GM12878 (cell line): ENCODE measurements around the gene STXBP1.

Experiments used
- EGR1 ChIP-seq, 2 experiments: IDR thresholded peaks; 1 replicate in 1 of 2; 2 replicates in 1 of 2; pipeline ENCODE4 v1.6.1; 2011 to 2012; ENCODE audit warnings: low read depth in 2 of 2, low read length in 2 of 2, borderline replicate concordance in 1 of 2, mild to moderate bottlenecking in 1 of 2, moderate library complexity in 1 of 2
- GABPA ChIP-seq: IDR thresholded peaks from 2 replicates; pipeline ENCODE4 v1.6.1; 2014; ENCODE audit warnings: antibody characterized with exemption, low read depth, mild to moderate bottlenecking, inconsistent platforms
- ZZZ3 ChIP-seq: IDR thresholded peaks from 2 replicates; pipeline ENCODE4 v1.6.1; 2011; ENCODE audit warnings: low read depth; ENCODE audit not compliant: control insufficient read depth, insufficient read length
- TF ChIP-seq, protein P1 (sequence below), 3 experiments: IDR thresholded peaks in 2 of 3; conservative IDR thresholded peaks in 1 of 3; 2 replicates each; pipeline ENCODE4 v1.5.1; 2011; ENCODE audit warnings: low read depth in 3 of 3, low read length in 3 of 3, mild to moderate bottlenecking in 3 of 3, control low read depth in 2 of 3, moderate library complexity in 2 of 3, inconsistent platforms in 1 of 3, mixed read lengths in 1 of 3; ENCODE audit not compliant: control insufficient read depth in 2 of 3, insufficient read depth in 1 of 3; ENCODE audit errors: extremely low read depth in 1 of 3

- no peak for TF ChIP-seq EGR1 (IDR thresholded peaks at IDR 0.05; ENCODE audit: borderline replicate concordance in 1 of 2, low read depth in 2 of 2, low read length in 2 of 2)
- TF ChIP-seq, protein P1, sequence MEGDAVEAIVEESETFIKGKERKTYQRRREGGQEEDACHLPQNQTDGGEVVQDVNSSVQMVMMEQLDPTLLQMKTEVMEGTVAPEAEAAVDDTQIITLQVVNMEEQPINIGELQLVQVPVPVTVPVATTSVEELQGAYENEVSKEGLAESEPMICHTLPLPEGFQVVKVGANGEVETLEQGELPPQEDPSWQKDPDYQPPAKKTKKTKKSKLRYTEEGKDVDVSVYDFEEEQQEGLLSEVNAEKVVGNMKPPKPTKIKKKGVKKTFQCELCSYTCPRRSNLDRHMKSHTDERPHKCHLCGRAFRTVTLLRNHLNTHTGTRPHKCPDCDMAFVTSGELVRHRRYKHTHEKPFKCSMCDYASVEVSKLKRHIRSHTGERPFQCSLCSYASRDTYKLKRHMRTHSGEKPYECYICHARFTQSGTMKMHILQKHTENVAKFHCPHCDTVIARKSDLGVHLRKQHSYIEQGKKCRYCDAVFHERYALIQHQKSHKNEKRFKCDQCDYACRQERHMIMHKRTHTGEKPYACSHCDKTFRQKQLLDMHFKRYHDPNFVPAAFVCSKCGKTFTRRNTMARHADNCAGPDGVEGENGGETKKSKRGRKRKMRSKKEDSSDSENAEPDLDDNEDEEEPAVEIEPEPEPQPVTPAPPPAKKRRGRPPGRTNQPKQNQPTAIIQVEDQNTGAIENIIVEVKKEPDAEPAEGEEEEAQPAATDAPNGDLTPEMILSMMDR (IDR thresholded peaks at IDR 0.05 in 2 of 3, conservative IDR thresholded peaks at IDR 0.05 in 1 of 3; ENCODE audit: control insufficient read depth in 2 of 3, extremely low read depth in 1 of 3, insufficient read depth in 1 of 3, low read depth in 3 of 3, low read length in 3 of 3) = no peak
- no peak for TF ChIP-seq GABPA
- no peak for TF ChIP-seq ZZZ3
Observed at GRCh38 chr9:127697575-127697974, 85.5 kb downstream of the STXBP1 start.
